ENCODE data around the gene CEACAM16. TPM values are rescaled to one million over a fixed set of nuclear protein-coding genes. Genes with fewer than 3 reads are reported as not detected.

Gene CEACAM16
- total RNA-seq, 2 donors from 2014 or later = not detected

DNA sequence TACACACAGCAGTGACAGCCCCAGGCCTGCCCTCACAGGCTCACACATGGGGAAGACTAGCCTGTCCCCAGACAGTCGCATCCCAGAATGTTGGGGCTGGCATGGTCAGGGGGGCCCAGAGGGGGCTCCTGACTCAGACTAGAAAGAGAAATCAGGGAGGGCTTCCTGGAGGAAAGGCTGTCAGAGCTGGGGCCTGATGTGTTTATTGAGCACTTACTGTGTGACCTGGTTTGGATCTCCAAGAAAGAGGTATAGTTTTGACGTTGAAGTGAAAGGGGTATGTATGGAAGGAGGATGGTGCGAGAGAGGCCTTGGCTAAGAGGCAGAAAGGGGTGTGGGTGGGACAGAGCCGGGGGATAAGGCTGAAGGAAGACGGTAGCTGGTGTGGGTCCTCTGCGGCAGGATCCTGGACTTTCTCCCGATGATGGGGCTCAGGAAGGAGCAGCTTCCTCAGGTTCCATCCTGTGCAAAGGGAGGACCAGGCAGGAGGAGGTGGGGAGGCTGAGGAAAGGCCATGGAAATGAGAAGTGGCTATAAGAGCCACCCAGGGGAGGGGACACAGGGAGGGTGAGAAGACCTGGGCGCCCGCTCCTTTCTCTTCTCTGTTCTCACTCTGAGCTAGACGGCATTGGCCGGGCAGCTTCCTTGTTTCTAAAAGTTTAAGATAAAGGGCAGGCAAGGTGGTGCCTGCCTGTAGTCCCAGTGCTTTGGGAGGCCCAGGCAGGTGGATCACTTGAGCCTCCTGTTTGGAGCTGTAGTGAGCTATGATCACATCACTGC lies 33.5 kb downstream of the CEACAM16 start:
- TF ChIP-seq, protein P1, sequence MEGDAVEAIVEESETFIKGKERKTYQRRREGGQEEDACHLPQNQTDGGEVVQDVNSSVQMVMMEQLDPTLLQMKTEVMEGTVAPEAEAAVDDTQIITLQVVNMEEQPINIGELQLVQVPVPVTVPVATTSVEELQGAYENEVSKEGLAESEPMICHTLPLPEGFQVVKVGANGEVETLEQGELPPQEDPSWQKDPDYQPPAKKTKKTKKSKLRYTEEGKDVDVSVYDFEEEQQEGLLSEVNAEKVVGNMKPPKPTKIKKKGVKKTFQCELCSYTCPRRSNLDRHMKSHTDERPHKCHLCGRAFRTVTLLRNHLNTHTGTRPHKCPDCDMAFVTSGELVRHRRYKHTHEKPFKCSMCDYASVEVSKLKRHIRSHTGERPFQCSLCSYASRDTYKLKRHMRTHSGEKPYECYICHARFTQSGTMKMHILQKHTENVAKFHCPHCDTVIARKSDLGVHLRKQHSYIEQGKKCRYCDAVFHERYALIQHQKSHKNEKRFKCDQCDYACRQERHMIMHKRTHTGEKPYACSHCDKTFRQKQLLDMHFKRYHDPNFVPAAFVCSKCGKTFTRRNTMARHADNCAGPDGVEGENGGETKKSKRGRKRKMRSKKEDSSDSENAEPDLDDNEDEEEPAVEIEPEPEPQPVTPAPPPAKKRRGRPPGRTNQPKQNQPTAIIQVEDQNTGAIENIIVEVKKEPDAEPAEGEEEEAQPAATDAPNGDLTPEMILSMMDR (conservative IDR thresholded peaks at IDR 0.05) = no peak
- Mint-ChIP-seq H3K36me3 (ENCODE audit: low read depth) (no peaks in the 10 kb centered on the region), H3K9me3 (no peaks in the 10 kb centered on the region), H3K4me1 (peaks cover 2% of the 10 kb centered on the region), H3K27ac (no peak overlapping the region), H3K27me3 (ENCODE audit: insufficient read depth) (peaks cover 14% of the 10 kb centered on the region), H3K4me3 (no peak overlapping the region)
- Histone ChIP-seq H3K4me1 (ENCODE audit: control insufficient read depth, insufficient read depth, low read length) (no peaks in the 10 kb centered on the region), H3K36me3 (ENCODE audit: control insufficient read depth, insufficient read depth, low read length) (no peaks in the 10 kb centered on the region), H3K9ac (ENCODE audit: extremely low read depth, low read length, poor library complexity, severe bottlenecking) (no peak overlapping the region), H3K9me3 (ENCODE audit: control insufficient read depth, low read length) (no peaks in the 10 kb centered on the region), H3K27me3 (ENCODE audit: control insufficient read depth, insufficient read depth, low read length, poor library complexity, severe bottlenecking) (no peaks in the 10 kb centered on the region), H3K27ac (ENCODE audit: low read depth, low read length) (no peak overlapping the region), H3K4me3 (ENCODE audit: low read length) (no peak overlapping the region)
- no peak for DNase-seq
- WGBS, 2 experiments (ENCODE audit: insufficient coverage in 1 of 2, insufficient read length in 1 of 2) = 79 to 83% methylated on average over 6 to 11 of the region's 11 CpGs

DNA sequence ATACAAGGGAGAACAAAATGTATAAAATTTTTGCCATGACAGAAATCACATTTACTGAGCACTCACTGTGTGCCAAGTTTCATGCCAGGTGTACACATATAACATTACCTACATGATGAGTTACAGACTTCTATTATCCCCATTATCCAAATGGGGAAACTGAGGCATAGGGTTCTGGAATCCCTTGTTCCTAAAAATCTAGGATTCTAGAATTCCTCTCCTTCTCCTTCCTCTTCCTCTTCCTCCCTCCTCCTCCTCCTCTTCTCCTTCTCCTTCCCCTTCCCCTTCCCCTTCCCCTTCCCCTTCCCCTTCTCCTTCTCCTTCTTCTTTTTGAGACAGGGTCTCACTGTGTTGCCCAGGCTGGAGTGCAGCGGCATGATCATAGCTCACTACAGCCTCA lies 35.4 kb downstream of the CEACAM16 start:
- Mint-ChIP-seq H3K9me3 (no peaks in the 10 kb centered on the region), H3K4me1 (peaks cover 2% of the 10 kb centered on the region), H3K4me3 (no peak overlapping the region), H3K27ac (no peak overlapping the region), H3K27me3 (ENCODE audit: insufficient read depth) (peaks cover 30% of the 10 kb centered on the region), H3K36me3 (ENCODE audit: low read depth) (no peaks in the 10 kb centered on the region)
- no peaks in the 10 kb centered on the region for H3K4me1 ChIP-seq (ENCODE audit: control insufficient read depth, insufficient read depth, low read length)
- no peak overlapping the region for H3K27ac ChIP-seq (ENCODE audit: low read depth, low read length)
- no peaks in the 10 kb centered on the region for H3K9me3 ChIP-seq (ENCODE audit: control insufficient read depth, low read length)
- WGBS, 2 experiments (ENCODE audit: insufficient coverage in 1 of 2, insufficient read length in 1 of 2) = 0% methylated on average over 1 of the region's 1 CpG
- H3K9ac ChIP-seq (ENCODE audit: extremely low read depth, low read length, poor library complexity, severe bottlenecking) = no peak overlapping the region
- TF ChIP-seq, protein P1 (conservative IDR thresholded peaks at IDR 0.05) = no peak
- H3K4me3 ChIP-seq (ENCODE audit: low read length) = no peak overlapping the region
- H3K36me3 ChIP-seq (ENCODE audit: control insufficient read depth, insufficient read depth, low read length) = no peaks in the 10 kb centered on the region
- DNase-seq = no peak
- H3K27me3 ChIP-seq (ENCODE audit: control insufficient read depth, insufficient read depth, low read length, poor library complexity, severe bottlenecking) = no peaks in the 10 kb centered on the region

GRCh38 chr19:44735011-44735410 lies 36.1 kb downstream of the CEACAM16 start:
- no peak overlapping the region for H3K27ac ChIP-seq (ENCODE audit: low read depth, low read length)
- no peaks in the 10 kb centered on the region for H3K9me3 ChIP-seq (ENCODE audit: control insufficient read depth, low read length)
- no peak for DNase-seq
- H3K36me3 ChIP-seq (ENCODE audit: control insufficient read depth, insufficient read depth, low read length) = no peaks in the 10 kb centered on the region
- Mint-ChIP-seq H3K36me3 (ENCODE audit: low read depth) (no peaks in the 10 kb centered on the region), H3K27me3 (ENCODE audit: insufficient read depth) (peaks cover 33% of the 10 kb centered on the region), H3K9me3 (no peaks in the 10 kb centered on the region), H3K27ac (no peak overlapping the region), H3K4me1 (peaks cover 2% of the 10 kb centered on the region), H3K4me3 (no peak overlapping the region)
- TF ChIP-seq, protein P1 (conservative IDR thresholded peaks at IDR 0.05) = no peak
- H3K9ac ChIP-seq (ENCODE audit: extremely low read depth, low read length, poor library complexity, severe bottlenecking) = no peak overlapping the region
- no peaks in the 10 kb centered on the region for H3K4me1 ChIP-seq (ENCODE audit: control insufficient read depth, insufficient read depth, low read length)
- 70 to 74% methylated on average over 5 of the region's 5 CpGs for WGBS, 2 experiments (ENCODE audit: insufficient coverage in 1 of 2, insufficient read length in 1 of 2)
- H3K4me3 ChIP-seq (ENCODE audit: low read length) = no peak overlapping the region
- H3K27me3 ChIP-seq (ENCODE audit: control insufficient read depth, insufficient read depth, low read length, poor library complexity, severe bottlenecking) = no peaks in the 10 kb centered on the region

Data from endodermal cell (in vitro differentiated cells).